ENCODE results near the gene PIEZO1. TPM values are rescaled to one million over a fixed set of nuclear protein-coding genes. Genes with fewer than 3 reads are reported as not detected.
"Not testable (repeated sequence)": the region's sequence is repeated elsewhere in the genome, so short reads cannot be mapped to it uniquely, and the experiment has no call there.

PIEZO1 gene
- total RNA-seq, 1 donor: 197 TPM

DNA sequence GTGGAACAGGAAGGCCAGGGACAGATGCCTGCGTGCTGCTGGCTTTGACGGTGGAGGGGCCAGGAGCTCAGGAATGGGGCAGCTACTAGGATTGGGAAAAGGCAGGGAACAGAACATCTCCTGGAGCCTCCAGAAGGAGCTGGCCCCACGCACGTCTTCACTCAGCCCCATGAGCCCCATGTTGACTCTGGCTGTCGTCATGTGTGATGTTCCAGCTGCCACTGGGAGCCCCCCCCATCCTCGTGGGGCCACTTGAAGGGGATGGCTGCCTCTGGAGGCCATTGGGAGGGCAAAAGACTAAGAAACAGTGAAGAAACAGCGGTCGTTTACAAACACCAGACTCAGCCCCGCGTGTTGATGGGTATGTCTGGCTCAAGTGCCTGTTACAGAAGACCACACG lies 45.2 kb upstream of the PIEZO1 start:
- DNase-seq (ENCODE audit: low read depth): peak; percentile 75
- no peak for TF ChIP-seq CTCF (IDR thresholded peaks at IDR 0.05; ENCODE audit: insufficient read depth, low read depth, low read length)
- no peak overlapping the region for H3K4me3 ChIP-seq (ENCODE audit: low read depth, low read length)

DNA sequence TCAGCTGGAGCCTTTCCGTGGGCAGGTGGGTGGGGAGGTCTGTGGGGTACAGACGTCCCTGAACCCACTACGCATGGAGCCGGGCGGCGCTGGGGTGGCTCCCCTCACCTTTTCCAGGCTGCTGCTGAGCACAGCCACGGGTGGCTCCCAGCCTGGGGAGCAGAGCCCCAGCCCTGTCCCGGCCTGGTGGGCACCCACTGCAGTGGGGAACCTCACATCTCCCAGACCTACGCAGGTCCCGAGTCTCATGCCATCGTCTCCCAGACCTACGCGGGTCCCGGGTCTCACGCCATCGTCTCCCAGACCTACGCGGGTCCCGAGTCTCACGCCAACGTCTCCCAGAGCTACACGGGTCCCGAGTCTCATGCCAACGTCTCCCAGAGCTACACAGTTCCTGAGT lies 43.7 kb upstream of the PIEZO1 start:
- TF ChIP-seq CTCF (IDR thresholded peaks at IDR 0.05; ENCODE audit: insufficient read depth, low read depth, low read length): no peak
- no peak for DNase-seq (ENCODE audit: low read depth)
- no peak overlapping the region for H3K4me3 ChIP-seq (ENCODE audit: low read depth, low read length)

DNA sequence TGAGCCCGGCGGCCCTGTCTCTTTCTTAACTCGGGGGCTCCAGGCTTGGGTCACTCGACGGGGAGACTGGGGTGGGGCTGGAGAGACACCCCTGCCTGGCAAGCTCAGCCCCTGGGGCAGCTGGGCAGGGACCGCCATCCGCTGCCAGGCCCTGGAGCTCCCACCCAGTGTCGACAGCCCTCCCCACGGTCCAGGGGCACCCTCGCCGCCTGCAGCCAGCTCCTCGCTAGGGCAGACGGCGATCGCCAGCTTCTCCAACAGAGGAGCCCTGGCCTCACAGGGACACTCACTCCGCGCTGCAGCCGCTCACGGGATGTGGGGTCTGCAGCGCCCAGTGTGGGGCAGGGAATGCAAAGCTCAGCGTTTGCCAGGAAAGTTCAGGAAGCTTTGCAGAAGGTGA lies 42.7 kb upstream of the PIEZO1 start:
- no peak for DNase-seq (ENCODE audit: low read depth)
- H3K4me3 ChIP-seq (ENCODE audit: low read depth, low read length): no peak overlapping the region
- TF ChIP-seq CTCF (IDR thresholded peaks at IDR 0.05; ENCODE audit: insufficient read depth, low read depth, low read length): no peak

- no peak overlapping the region for H3K4me3 ChIP-seq (ENCODE audit: low read depth, low read length)
- no peak for DNase-seq (ENCODE audit: low read depth)
- no peak for TF ChIP-seq CTCF (IDR thresholded peaks at IDR 0.05; ENCODE audit: insufficient read depth, low read depth, low read length)
Measured at GRCh38 chr16:88826070-88826840, 41.2 kb upstream of the PIEZO1 start.

GRCh38 chr16:88825146-88825545 lies 40.1 kb upstream of the PIEZO1 start:
- H3K4me3 ChIP-seq (ENCODE audit: low read depth, low read length): no peak overlapping the region
- TF ChIP-seq CTCF (IDR thresholded peaks at IDR 0.05; ENCODE audit: insufficient read depth, low read depth, low read length): no peak
- no peak for DNase-seq (ENCODE audit: low read depth)

GRCh38 chr16:88824256-88825077 lies 39.4 kb upstream of the PIEZO1 start:
- TF ChIP-seq CTCF (IDR thresholded peaks at IDR 0.05; ENCODE audit: insufficient read depth, low read depth, low read length): no peak
- H3K4me3 ChIP-seq (ENCODE audit: low read depth, low read length): no peak overlapping the region
- DNase-seq (ENCODE audit: low read depth): no peak

GRCh38 chr16:88823646-88824045 lies 38.6 kb upstream of the PIEZO1 start:
- DNase-seq (ENCODE audit: low read depth); H3K4me3 ChIP-seq (ENCODE audit: low read depth, low read length): not testable (repeated sequence)

Data from fibroblast of villous mesenchyme (primary cell).